GM21528 (cell line): ENCODE data around the gene ADCYAP1R1.

ENCODE experiments used
- ATAC-seq: cut with Tn5 transposase; IDR thresholded peaks from one replicate; pipeline ENCODE4 v1.9.1; 2021; ENCODE audit warnings: mild to moderate bottlenecking, moderate library complexity; ENCODE audit not compliant: unreplicated experiment, low FRiP score

The ADCYAP1R1 gene

GRCh38 chr7:31065840-31066239 is 13.7 kb downstream of the ADCYAP1R1 start:
- ATAC-seq, result no peak

- no peak for ATAC-seq
Observed at GRCh38 chr7:31066516-31067130, 14.5 kb downstream of the ADCYAP1R1 start.

GRCh38 chr7:31067491-31067890 is 15.4 kb downstream of the ADCYAP1R1 start:
- no peak for ATAC-seq

GRCh38 chr7:31068006-31068675 is 16.0 kb downstream of the ADCYAP1R1 start:
- no peak for ATAC-seq

- ATAC-seq, result no peak
Observed at GRCh38 chr7:31069860-31070555, 17.9 kb downstream of the ADCYAP1R1 start.

- ATAC-seq, result no peak
Observed at GRCh38 chr7:31070991-31071644, 19.0 kb downstream of the ADCYAP1R1 start.

GRCh38 chr7:31071645-31072029 is 19.5 kb downstream of the ADCYAP1R1 start:
- ATAC-seq, result no peak

- ATAC-seq, result no peak
Observed at GRCh38 chr7:31073326-31074119, 21.4 kb downstream of the ADCYAP1R1 start.

- no peak for ATAC-seq
Observed at GRCh38 chr7:31074120-31074383, 21.9 kb downstream of the ADCYAP1R1 start.

- no peak for ATAC-seq
Observed at GRCh38 chr7:31074403-31075085, 22.4 kb downstream of the ADCYAP1R1 start.

- ATAC-seq, result no peak
Observed at GRCh38 chr7:31075086-31075405, 22.9 kb downstream of the ADCYAP1R1 start.

GRCh38 chr7:31076051-31076450 is 23.9 kb downstream of the ADCYAP1R1 start:
- no peak for ATAC-seq

- no peak for ATAC-seq
Observed at GRCh38 chr7:31076641-31077310, 24.7 kb downstream of the ADCYAP1R1 start.

- ATAC-seq, result no peak
Observed at GRCh38 chr7:31077484-31078362, 25.6 kb downstream of the ADCYAP1R1 start.

GRCh38 chr7:31078363-31078990 is 26.4 kb downstream of the ADCYAP1R1 start:
- no peak for ATAC-seq

GRCh38 chr7:31079126-31079823 is 27.2 kb downstream of the ADCYAP1R1 start:
- ATAC-seq, result no peak

GRCh38 chr7:31079824-31080511 is 27.9 kb downstream of the ADCYAP1R1 start:
- ATAC-seq, result no peak
